A549 treated with Mapracorat at 1 μM for 4 hours (cell line): Measurements from ENCODE around the gene TSN. TPM values are rescaled to one million over a fixed set of nuclear protein-coding genes. Genes with fewer than 3 reads are reported as not detected.

ENCODE experiments used
- total RNA-seq: library from RNA; stranded (reverse); fragments of 200-300 nt; extraction: Qiagen RNA extraction; gene quantifications from 5 replicates; pipeline ENCODE4 v1.2.3, GENCODE V29; 2022

The TSN gene
- 57.1 to 66.5 TPM (median 63.1 TPM) in 5 replicates for total RNA-seq

DNA sequence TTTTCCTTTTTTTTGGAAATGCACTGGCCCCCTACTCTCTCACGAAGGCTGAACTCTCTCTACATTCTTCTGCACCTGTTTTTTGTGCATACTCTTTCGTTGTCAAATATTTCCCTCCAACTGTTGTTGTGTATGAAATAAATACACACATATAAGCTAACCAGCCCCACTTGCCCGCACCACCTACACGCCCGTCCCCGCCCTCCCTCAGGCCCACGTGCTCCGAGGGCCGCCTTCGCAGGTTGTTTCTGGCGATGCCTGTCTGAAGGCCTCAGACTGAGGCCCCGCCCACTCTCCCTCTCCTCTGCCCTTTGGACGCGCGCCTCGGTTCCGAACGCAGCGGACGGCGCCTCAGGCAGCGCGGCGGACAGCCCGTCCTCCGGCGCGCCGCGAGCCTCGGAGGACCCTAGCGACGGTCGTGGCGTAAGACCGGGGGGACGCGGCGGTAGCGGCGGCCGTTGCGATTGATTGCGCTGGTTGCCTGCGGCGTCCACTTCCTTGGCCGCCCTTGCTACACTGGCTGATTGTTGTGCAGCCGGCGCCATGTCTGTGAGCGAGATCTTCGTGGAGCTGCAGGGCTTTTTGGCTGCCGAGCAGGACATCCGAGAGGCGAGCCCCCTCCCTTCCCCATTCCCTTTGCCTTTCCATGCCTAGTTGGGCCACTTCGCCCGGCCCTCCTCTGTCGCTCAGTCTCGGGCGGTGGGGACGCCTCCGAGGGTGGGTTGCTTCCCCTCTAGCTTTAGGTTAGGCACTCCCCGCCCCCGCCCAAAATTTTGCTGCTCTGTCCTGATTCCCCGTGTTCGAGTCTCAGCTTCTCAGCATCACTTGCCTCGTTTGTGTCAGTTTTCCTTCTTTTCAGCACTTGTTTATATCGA, at the start of gene TSN:
Gene TSN, plus strand, starts transcription at position 415 of the 875 bp plus-strand sequence. Its CDS starts 129 bp downstream, at position 544.

DNA sequence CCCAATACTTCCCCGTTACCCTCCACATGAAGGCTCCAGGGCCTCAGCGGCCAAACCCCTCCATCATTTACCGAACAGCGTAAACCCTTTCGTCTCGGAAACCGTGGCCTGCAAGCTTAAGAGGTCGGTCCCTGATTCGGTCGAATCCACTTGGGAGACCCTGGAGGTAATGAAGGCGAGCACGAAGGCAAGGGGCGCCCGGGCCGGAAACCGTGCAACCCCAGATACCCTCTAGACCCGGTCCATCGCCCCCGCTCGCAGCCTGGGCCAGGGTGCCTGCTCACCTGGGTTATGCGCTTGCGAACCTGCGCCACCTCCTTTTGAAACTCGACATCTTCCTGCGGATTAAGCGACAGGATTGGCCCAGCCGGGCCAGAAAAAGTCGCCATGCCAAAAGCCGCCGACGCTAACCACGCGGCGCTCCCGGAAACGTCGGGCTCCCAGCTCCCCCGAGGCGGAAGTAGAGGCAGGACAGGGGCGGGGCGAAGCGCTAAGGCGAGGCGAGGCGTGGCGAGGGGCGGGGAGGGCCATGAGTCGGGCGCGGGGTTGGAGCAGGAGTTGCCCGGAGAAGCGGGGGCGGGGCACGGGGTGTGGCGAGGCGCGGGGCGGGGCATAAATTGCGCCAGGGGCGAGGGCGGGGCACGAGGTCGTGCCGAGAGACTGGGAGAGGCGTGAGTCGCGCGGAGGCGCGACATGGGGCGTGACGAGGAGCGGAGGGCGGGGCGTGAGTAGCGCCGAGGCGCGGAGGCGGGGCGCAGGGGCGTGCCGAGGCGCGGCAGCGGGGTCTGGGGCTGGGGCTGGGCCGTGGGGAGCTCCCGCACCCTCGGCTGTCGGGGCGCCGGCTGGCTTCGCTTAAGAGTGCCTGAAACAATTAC, 18.8 kb upstream of the TSN start, which contains the start of gene NIFK:
Gene NIFK, minus strand, starts transcription at position 414 of the 875 bp plus-strand sequence. Its CDS starts 25 bp downstream, at position 389.

Other genes starting within 250 kb of the TSN start
- not detected in 5 replicates for gene RNU4ATAC, start 224.8 kb upstream of the TSN start, total RNA-seq
- 15.2 to 19.3 TPM (median 17.8 TPM) in 5 replicates for gene CLASP1, start 106.2 kb upstream of the TSN start, total RNA-seq
- gene NIFK, start 18.8 kb upstream of the TSN start, total RNA-seq = 59.5 to 75.2 TPM (median 67.8 TPM) in 5 replicates